Stimulated activated CD8-positive, alpha-beta memory T cell treated with anti-CD3 and anti-CD28 coated beads, Interleukin-12 subunit alpha, Interleukin-12 subunit beta, amount 100 ng/mL, for 24 hours (primary cell): ENCODE results near the gene ZNF431.
"Not testable (repeated sequence)": the region's sequence is repeated elsewhere in the genome, so short reads cannot be mapped to it uniquely, and the experiment has no call there.

Source experiments
- DNase-seq: peaks from one replicate; pipeline ENCODE4 v3.0.0-alpha.2; 2020; ENCODE audit errors: extremely low read depth

ZNF431 gene

GRCh38 chr19:21147540-21147939 lies 5.7 kb downstream of the ZNF431 start:
- no peak for DNase-seq

DNA sequence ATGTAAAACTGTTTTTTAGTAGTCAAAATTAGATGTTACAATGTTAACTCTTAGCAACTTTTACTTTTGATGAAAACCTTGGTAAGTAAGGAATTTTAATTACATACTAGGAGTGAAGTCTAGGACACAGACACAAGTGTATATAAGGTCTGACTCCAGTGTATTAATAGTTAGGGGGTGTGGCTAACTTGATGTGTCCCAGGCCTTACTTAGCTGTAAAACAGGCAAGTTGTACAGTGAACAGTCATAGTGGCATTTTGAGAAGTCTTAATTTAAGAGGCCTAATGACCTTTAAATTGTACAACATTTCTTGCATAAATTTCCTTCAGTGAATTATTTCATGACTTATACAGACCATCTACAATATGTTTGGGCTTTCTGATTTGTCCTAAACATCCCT lies 6.8 kb downstream of the ZNF431 start:
- DNase-seq: no peak

- DNase-seq: no peak
Measured at GRCh38 chr19:21149877-21150276, 8.0 kb downstream of the ZNF431 start.

DNA sequence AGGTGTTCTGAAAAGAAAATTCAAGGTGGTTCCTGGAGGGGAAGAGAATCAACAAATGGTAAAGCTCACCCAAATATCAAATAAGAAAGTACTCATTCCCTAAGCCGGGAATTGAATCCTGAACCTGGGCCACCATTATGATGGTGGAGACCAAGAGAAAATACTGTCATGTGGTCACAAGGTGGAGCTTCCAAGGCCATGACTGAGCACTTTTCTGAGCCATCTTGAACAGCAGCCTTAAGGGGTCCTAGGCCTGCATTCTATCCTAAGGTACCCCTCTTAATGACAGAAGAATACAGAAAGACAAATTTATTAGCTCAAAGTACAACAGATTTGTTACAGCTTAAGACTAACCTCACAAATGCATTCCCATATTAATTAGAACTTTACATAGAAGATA lies 9.6 kb downstream of the ZNF431 start:
- DNase-seq: no peak

DNA sequence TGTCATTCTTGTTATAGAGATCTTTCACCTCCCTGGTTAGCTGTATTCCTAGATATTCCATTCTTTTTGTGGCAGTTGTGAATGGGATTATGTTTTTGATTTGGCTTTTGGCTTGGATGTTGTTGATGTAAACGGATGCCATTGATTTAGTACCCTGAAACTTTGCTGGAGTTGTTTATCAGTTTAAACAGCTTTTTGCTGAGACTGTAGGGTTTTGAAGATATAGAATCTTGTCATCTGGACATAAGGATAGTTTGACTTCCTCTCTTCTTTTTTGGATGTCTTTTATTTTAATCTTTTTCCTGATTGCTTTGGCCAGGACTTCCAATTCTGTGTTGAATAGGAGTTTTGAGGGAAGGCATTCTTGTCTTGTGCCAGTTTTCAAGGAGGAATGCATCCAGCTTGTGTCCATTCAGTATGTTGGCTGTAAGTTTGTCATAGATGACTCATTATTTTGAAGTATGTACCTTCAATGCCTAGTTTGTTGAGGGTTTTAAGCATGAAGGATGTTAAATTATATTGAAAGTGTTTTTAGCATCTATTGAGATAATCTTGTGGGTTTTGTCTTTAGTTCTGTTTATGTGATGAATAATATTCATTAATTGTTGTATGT lies 16.8 kb downstream of the ZNF431 start:
- DNase-seq: no peak

- no peak for DNase-seq
Measured at GRCh38 chr19:21164541-21164940, 22.7 kb downstream of the ZNF431 start.

DNA sequence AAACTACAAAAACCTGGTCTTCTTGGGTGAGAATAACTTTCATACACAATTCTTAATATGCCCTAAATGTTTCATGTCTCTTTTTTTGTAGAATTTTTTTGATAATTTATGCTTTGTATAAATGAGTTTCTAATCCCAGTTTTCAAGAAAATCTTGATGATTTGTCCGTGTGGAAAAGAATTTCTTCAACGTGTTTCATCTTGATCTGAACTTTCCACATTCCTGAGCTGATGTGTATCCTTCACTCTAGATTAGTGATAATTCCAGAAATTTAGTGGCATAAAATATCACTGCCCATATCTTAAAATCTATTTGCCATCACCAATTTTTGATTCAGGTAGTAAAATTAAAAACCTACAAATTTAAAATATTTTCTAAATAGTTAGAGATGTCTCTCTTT lies 24.6 kb downstream of the ZNF431 start:
- no peak for DNase-seq

DNA sequence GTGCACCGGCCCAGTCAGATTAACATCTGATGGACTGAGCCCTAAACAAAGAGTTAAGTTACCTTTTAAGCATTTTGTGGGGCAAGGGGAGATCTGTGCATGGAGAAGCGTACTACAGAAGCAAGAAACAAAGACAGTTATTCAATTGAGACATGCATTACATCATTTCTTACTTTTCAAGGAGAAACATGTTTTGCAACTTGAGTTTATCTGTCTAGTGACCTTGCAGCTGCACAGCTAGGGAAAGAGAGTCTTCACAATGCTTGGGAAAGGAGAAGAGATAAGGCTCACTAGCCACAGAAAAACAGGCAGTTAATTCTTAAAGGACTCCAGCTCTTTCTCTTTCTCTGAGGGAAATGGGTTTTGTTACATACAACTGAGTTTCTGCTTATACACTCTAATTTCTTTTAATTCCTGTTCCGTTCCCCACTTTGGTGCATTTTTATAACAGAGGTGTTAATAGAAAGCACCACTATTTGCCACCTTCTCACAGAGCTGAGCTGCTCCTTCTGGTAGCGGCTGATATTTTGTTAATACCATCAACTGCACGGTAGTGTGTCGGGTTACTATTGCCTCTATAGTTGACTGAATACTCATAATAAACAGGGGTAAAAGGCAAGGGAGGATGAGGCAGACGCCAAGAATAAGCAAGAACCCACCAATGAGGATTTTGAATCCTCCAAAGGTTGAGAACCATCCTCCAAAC lies 55.9 kb downstream of the ZNF431 start:
- DNase-seq: no peak

GRCh38 chr19:21202865-21203494 lies 61.1 kb downstream of the ZNF431 start:
- DNase-seq: no peak

- no peak for DNase-seq
Measured at GRCh38 chr19:21210037-21210621, 68.3 kb downstream of the ZNF431 start.

DNA sequence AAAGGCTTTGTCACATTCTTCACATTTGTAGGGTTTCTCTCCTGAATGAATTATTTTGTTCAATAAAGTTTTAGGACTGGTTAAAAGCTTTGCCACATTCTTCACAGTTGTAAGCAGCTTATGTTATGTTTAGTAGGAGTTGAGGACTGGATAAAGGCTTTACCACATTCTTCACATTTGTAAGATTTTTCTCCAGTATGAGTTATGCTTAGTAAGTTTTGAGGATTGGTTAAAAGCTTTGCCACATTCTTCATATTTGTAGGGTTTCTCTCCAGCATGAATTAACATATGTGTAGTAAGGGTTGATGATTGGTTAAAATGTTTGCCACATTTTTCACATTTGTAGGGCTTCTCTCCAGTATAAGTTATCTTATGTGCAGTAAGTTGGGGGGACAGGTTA lies 79.9 kb downstream of the ZNF431 start:
- DNase-seq: no peak

DNA sequence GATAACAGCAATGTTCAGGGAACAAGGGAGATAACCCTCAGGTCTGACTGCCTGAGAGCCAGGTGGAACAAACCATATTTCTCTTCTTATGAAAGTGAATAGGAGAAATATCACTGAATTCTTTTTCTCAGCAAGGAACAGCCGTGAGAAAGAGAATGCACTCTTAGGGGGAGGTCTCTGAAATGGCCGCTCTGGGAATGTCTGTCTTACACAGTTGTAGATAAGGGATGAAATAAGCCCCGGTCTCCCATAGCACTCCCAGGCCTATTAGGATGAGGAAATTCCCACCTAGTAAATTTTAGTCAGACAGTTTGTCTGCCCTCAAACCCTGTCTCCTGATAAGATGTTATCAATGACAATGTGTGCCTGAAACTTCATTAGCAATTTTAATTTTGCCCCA lies 88.1 kb downstream of the ZNF431 start:
- DNase-seq: not testable (repeated sequence)

- no peak for DNase-seq
Measured at GRCh38 chr19:21233691-21234090, 91.9 kb downstream of the ZNF431 start.

GRCh38 chr19:21236751-21237150 lies 94.9 kb downstream of the ZNF431 start:
- not testable (repeated sequence) for DNase-seq

- DNase-seq: no peak
Measured at GRCh38 chr19:21238670-21239069, 96.8 kb downstream of the ZNF431 start.
